HepG2 (cell line): ENCODE results near the gene MAST1. TPM values are rescaled to one million over a fixed set of nuclear protein-coding genes. Genes with fewer than 3 reads are reported as not detected.
A peak's percentile ranks its signal among the peaks of the same experiment; 100 is the strongest.

Experiments
- ASH2L ChIP-seq: fragments of 300-600, 200-600 bp; sonication (generic); IDR thresholded peaks from 2 replicates; pipeline ENCODE4 v1.7.0; 2017; ENCODE audit warnings: low read depth, mild to moderate bottlenecking, moderate library complexity, mixed read lengths, low read length; ENCODE audit not compliant: insufficient read length
- FOSL1 ChIP-seq: sonication (generic); formaldehyde crosslinking; IDR thresholded peaks from 2 replicates; pipeline ENCODE4 v1.9.0; 2021; ENCODE audit warnings: missing genetic modification reagents, borderline replicate concordance
- HNRNPH1 ChIP-seq: fragments of 200-400 bp; formaldehyde crosslinking; optimal IDR thresholded peaks from 2 replicates; pipeline ENCODE3; 2017; ENCODE audit warnings: mild to moderate bottlenecking, low read depth, low read length
- KLF16 ChIP-seq, 2 experiments: sonication (generic) in 1 of 2; formaldehyde crosslinking in 1 of 2; IDR thresholded peaks; 2 replicates each; pipeline versions ENCODE4 v1.6.1 to v1.8.0; 2016 to 2023; ENCODE audit warnings: missing genetic modification reagents in 2 of 2, missing compliant biosample characterization in 1 of 2
- KLF6 ChIP-seq: IDR thresholded peaks from 2 replicates; pipeline ENCODE4 v1.8.0; 2016; ENCODE audit warnings: missing biosample characterization, missing genetic modification reagents
- NR2F1 ChIP-seq, 2 experiments: fragments of 450-650 bp in 1 of 2; formaldehyde crosslinking in 1 of 2; IDR thresholded peaks; 2 replicates each; pipeline versions ENCODE4 v1.5.0 to v1.6.1; 2016 to 2020; ENCODE audit warnings: mild to moderate bottlenecking in 1 of 2, missing compliant biosample characterization in 1 of 2, missing genetic modification reagents in 1 of 2, moderate library complexity in 1 of 2
- REL ChIP-seq: sonication (generic); formaldehyde crosslinking; conservative IDR thresholded peaks from 2 replicates; pipeline ENCODE4 v1.8.0; 2022; ENCODE audit warnings: mild to moderate bottlenecking, missing genetic modification reagents, moderate library complexity
- RELA ChIP-seq: sonication (generic); formaldehyde crosslinking; IDR thresholded peaks from 2 replicates; pipeline ENCODE4 v1.4.0; 2020; ENCODE audit warnings: missing genetic modification reagents
- SP5 ChIP-seq: IDR thresholded peaks from 2 replicates; pipeline ENCODE4 v1.6.1; 2016; ENCODE audit warnings: low read depth, borderline replicate concordance
- ZNF138 ChIP-seq: sonication (generic); formaldehyde crosslinking; IDR thresholded peaks from 2 replicates; pipeline ENCODE4 v1.5.0; 2020; ENCODE audit warnings: mild to moderate bottlenecking, low read depth, missing genetic modification reagents
- ZNF260 ChIP-seq: sonication (generic); formaldehyde crosslinking; IDR thresholded peaks from 2 replicates; pipeline ENCODE4 v1.4.0; 2020; ENCODE audit warnings: missing genetic modification reagents, low read depth, mild to moderate bottlenecking, borderline replicate concordance
- ZNF350 ChIP-seq: sonication (generic); formaldehyde crosslinking; IDR thresholded peaks from 2 replicates; pipeline ENCODE4 v1.4.0; 2020; ENCODE audit warnings: mild to moderate bottlenecking, low read depth, missing genetic modification reagents, borderline replicate concordance
- ZNF850 ChIP-seq: sonication (generic); formaldehyde crosslinking; conservative IDR thresholded peaks from 2 replicates; pipeline ENCODE4 v1.9.0; 2021; ENCODE audit warnings: mild to moderate bottlenecking, missing genetic modification reagents
- polyA plus RNA-seq, 8 experiments: library from polyadenylated mRNA; depleted of rRNA in 3 of 8; stranded (reverse) in 7 of 8; unstranded in 1 of 8; fragments of >200 nt; fragmentation: Illumina TruSeq in 4 of 8; extraction: Trizol in 4 of 8; gene quantifications; 2 replicates each; pipeline versions ENCODE4 v1.2.1 to v1.2.3, GENCODE V29; 2011 to 2016; ENCODE audit warnings: low read depth in 4 of 8, missing spikeins in 1 of 8, mixed read lengths in 1 of 8; ENCODE audit not compliant: insufficient read depth in 1 of 8
- total RNA-seq, 5 experiments: library from RNA; depleted of rRNA; stranded (reverse); fragments of >200 nt; fragmentation: Illumina TruSeq; extraction: Trizol; gene quantifications; 2 replicates each; pipeline ENCODE4 v1.2.3, GENCODE V29; 2016; ENCODE audit warnings: low read depth in 1 of 5
- TF ChIP-seq, protein P1 (sequence below): sonication (generic); formaldehyde crosslinking; IDR thresholded peaks from 2 replicates; pipeline ENCODE4 v1.9.0; 2022; ENCODE audit warnings: missing genetic modification reagents, mild to moderate bottlenecking, borderline replicate concordance
- TF ChIP-seq, protein P2 (sequence below): IDR thresholded peaks from 2 replicates; pipeline ENCODE4 v1.6.1; 2016; ENCODE audit warnings: control low read depth
- TF ChIP-seq, protein P3 (sequence below): sonication (generic); formaldehyde crosslinking; IDR thresholded peaks from 2 replicates; pipeline ENCODE4 v1.5.0; 2020; ENCODE audit warnings: mild to moderate bottlenecking, missing genetic modification reagents, borderline replicate concordance
- TF ChIP-seq, protein P4 (sequence below): sonication (generic); formaldehyde crosslinking; IDR thresholded peaks from 2 replicates; pipeline ENCODE4 v1.4.0; 2020; ENCODE audit warnings: mild to moderate bottlenecking, missing genetic modification reagents

MAST1 gene
- total and polyA plus RNA-seq, 2 of the 13 experiments (the other 11 are each of a cell fraction or from before 2014, with no cell fraction given), result 0.73 to 4.7 TPM

DNA sequence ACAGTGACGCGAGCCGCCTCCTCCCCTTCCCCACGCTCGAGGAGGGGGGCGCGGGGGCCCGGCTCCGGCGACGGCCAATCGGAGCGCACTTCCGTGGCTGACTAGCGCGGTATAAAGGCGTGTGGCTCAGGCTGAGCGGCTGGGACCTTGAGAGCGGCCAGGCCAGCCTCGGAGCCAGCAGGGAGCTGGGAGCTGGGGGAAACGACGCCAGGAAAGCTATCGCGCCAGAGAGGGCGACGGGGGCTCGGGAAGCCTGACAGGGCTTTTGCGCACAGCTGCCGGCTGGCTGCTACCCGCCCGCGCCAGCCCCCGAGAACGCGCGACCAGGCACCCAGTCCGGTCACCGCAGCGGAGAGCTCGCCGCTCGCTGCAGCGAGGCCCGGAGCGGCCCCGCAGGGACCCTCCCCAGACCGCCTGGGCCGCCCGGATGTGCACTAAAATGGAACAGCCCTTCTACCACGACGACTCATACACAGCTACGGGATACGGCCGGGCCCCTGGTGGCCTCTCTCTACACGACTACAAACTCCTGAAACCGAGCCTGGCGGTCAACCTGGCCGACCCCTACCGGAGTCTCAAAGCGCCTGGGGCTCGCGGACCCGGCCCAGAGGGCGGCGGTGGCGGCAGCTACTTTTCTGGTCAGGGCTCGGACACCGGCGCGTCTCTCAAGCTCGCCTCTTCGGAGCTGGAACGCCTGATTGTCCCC, 46.8 kb upstream of the MAST1 start, which contains the start of gene JUNB (continued):
- TF ChIP-seq KLF16 (CRISPR knock-in tag; IDR thresholded peaks at IDR 0.05) (peak in 1 of 2 experiments; percentile 97; a peak in 1 of 4 replicates), REL (peak; percentile 86; the same call in 1 of the 2 replicates), NR2F1 (CRISPR knock-in tag; IDR thresholded peaks at IDR 0.05) (0 out of 4 replicates have a peak, but pooled peaks of 1 of the 2 experiments have one; percentile 11), HNRNPH1 (peak; percentile 53), RELA (0 out of 2 replicates have a peak, but pooled peaks have one; percentile 85), ASH2L (peak; percentile 30), ZNF260 (CRISPR knock-in tag) (no peak), FOSL1 (CRISPR knock-in tag) (no peak), ZNF350 (CRISPR knock-in tag) (peak; percentile 87; the same call in 1 of the 2 replicates), ZNF850 (no peak), ZNF138 (CRISPR knock-in tag) (peak; percentile 80), KLF6 (CRISPR knock-in tag) (peak; percentile 98), SP5 (CRISPR knock-in tag) (peak; percentile 96)
- TF ChIP-seq, protein P1, sequence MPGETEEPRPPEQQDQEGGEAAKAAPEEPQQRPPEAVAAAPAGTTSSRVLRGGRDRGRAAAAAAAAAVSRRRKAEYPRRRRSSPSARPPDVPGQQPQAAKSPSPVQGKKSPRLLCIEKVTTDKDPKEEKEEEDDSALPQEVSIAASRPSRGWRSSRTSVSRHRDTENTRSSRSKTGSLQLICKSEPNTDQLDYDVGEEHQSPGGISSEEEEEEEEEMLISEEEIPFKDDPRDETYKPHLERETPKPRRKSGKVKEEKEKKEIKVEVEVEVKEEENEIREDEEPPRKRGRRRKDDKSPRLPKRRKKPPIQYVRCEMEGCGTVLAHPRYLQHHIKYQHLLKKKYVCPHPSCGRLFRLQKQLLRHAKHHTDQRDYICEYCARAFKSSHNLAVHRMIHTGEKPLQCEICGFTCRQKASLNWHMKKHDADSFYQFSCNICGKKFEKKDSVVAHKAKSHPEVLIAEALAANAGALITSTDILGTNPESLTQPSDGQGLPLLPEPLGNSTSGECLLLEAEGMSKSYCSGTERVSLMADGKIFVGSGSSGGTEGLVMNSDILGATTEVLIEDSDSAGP (CRISPR knock-in tag), result peak; percentile 67
- TF ChIP-seq, protein P2, sequence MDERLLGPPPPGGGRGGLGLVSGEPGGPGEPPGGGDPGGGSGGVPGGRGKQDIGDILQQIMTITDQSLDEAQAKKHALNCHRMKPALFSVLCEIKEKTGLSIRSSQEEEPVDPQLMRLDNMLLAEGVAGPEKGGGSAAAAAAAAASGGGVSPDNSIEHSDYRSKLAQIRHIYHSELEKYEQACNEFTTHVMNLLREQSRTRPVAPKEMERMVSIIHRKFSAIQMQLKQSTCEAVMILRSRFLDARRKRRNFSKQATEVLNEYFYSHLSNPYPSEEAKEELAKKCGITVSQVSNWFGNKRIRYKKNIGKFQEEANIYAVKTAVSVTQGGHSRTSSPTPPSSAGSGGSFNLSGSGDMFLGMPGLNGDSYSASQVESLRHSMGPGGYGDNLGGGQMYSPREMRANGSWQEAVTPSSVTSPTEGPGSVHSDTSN (CRISPR knock-in tag), result peak; percentile 62
- TF ChIP-seq, protein P3, sequence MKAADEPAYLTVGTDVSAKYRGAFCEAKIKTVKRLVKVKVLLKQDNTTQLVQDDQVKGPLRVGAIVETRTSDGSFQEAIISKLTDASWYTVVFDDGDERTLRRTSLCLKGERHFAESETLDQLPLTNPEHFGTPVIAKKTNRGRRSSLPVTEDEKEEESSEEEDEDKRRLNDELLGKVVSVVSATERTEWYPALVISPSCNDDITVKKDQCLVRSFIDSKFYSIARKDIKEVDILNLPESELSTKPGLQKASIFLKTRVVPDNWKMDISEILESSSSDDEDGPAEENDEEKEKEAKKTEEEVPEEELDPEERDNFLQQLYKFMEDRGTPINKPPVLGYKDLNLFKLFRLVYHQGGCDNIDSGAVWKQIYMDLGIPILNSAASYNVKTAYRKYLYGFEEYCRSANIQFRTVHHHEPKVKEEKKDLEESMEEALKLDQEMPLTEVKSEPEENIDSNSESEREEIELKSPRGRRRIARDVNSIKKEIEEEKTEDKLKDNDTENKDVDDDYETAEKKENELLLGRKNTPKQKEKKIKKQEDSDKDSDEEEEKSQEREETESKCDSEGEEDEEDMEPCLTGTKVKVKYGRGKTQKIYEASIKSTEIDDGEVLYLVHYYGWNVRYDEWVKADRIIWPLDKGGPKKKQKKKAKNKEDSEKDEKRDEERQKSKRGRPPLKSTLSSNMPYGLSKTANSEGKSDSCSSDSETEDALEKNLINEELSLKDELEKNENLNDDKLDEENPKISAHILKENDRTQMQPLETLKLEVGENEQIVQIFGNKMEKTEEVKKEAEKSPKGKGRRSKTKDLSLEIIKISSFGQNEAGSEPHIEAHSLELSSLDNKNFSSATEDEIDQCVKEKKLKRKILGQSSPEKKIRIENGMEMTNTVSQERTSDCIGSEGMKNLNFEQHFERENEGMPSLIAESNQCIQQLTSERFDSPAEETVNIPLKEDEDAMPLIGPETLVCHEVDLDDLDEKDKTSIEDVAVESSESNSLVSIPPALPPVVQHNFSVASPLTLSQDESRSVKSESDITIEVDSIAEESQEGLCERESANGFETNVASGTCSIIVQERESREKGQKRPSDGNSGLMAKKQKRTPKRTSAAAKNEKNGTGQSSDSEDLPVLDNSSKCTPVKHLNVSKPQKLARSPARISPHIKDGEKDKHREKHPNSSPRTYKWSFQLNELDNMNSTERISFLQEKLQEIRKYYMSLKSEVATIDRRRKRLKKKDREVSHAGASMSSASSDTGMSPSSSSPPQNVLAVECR (CRISPR knock-in tag), result peak; percentile 93; the same call in 1 of the 2 replicates
- TF ChIP-seq, protein P4, sequence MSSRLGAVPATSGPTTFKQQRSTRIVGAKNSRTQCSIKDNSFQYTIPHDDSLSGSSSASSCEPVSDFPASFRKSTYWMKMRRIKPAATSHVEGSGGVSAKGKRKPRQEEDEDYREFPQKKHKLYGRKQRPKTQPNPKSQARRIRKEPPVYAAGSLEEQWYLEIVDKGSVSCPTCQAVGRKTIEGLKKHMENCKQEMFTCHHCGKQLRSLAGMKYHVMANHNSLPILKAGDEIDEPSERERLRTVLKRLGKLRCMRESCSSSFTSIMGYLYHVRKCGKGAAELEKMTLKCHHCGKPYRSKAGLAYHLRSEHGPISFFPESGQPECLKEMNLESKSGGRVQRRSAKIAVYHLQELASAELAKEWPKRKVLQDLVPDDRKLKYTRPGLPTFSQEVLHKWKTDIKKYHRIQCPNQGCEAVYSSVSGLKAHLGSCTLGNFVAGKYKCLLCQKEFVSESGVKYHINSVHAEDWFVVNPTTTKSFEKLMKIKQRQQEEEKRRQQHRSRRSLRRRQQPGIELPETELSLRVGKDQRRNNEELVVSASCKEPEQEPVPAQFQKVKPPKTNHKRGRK (CRISPR knock-in tag), result no peak
